Spleen (tissue), 7 donors: ENCODE data around the gene REXO5.

Source experiments
- POLR2A ChIP-seq, 3 donors: fragments of 450-650 bp; IDR thresholded peaks; one replicate each; pipeline ENCODE4 v1.5.1; 2017; ENCODE audit warnings: antibody characterized with exemption in 3 of 3, mild to moderate bottlenecking in 1 of 3
- POLR2AphosphoS5 ChIP-seq, 3 donors: sonication (generic); formaldehyde crosslinking; IDR thresholded peaks; one replicate each; pipeline ENCODE4 v1.5.1; 2017; ENCODE audit warnings: antibody characterized with exemption in 3 of 3
- TF ChIP-seq, protein P1 (sequence below), 11 experiments: fragments of 200-600 bp in 7 of 11; fragments of 450-650 bp in 4 of 11; sonication (generic) in 4 of 11; IDR thresholded peaks in 8 of 11; conservative IDR thresholded peaks in 3 of 11; 1 replicate in 7 of 11; 2 replicates in 4 of 11; pipeline versions ENCODE4 v1.4.0 to v1.8.0; 2016 to 2021; ENCODE audit warnings: antibody characterized with exemption in 11 of 11, inconsistent platforms in 4 of 11, mild to moderate bottlenecking in 1 of 11
- donor health status: DM: no; HTN: no; CAD: no; lungs with moderate emphysema.
- donor health status: DM: no; HTN: no; CAD: no.
- donor health status: DM: no; HTN: no; CAD: no.

DNA sequence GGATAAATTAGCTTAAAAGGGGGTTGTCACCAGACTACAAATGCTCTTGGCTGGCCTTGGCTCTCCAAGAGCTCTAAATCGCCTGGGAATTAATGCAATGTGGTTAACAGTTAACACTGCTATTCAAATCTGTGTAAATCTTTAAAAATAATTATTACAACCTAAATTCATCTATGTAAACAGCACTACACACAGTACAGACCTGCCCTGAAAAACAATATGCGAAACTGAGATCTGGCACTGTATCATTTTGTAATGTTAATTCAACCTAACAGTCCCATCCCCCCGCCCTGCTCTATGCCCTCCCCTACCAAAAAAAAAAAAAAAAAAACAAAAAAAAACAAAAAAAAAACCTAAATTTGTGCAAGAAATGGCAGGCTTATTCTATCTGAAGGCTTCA lies 52.9 kb downstream of the REXO5 start:
- TF ChIP-seq, protein P1, sequence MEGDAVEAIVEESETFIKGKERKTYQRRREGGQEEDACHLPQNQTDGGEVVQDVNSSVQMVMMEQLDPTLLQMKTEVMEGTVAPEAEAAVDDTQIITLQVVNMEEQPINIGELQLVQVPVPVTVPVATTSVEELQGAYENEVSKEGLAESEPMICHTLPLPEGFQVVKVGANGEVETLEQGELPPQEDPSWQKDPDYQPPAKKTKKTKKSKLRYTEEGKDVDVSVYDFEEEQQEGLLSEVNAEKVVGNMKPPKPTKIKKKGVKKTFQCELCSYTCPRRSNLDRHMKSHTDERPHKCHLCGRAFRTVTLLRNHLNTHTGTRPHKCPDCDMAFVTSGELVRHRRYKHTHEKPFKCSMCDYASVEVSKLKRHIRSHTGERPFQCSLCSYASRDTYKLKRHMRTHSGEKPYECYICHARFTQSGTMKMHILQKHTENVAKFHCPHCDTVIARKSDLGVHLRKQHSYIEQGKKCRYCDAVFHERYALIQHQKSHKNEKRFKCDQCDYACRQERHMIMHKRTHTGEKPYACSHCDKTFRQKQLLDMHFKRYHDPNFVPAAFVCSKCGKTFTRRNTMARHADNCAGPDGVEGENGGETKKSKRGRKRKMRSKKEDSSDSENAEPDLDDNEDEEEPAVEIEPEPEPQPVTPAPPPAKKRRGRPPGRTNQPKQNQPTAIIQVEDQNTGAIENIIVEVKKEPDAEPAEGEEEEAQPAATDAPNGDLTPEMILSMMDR (IDR thresholded peaks at IDR 0.05 in 8 of 11, conservative IDR thresholded peaks at IDR 0.05 in 3 of 11), result no peak
- no peak for TF ChIP-seq POLR2A (IDR thresholded peaks at IDR 0.05)
- TF ChIP-seq POLR2AphosphoS5 (IDR thresholded peaks at IDR 0.05), result no peak
